Gastrocnemius medialis (tissue), 4 donors: ENCODE data around the gene PDIA4. TPM values are rescaled to one million over a fixed set of nuclear protein-coding genes. Genes with fewer than 3 reads are reported as not detected.
"Not testable (repeated sequence)": the region's sequence is repeated elsewhere in the genome, so short reads cannot be mapped to it uniquely, and the experiment has no call there.

Experiments
- ATAC-seq, 2 donors: fragments of 150-250 bp; one replicate each; pipeline ENCODE4 v1.9.1; 2016
- DNase-seq, 2 donors: peaks; one replicate each; pipeline ENCODE4 v3.0.0-alpha.2; 2019
- H3K27ac ChIP-seq, 4 donors: fragments of 200-600 bp; sonication (generic); 1 replicate in 1 of 4; 2 replicates in 3 of 4; pipeline ENCODE4 v1.5.1; 2016 to 2018; ENCODE audit warnings: mild to moderate bottlenecking in 2 of 4, moderate library complexity in 1 of 4
- H3K27me3 ChIP-seq, 3 donors: fragments of 200-600 bp; sonication (generic) in 2 of 3; 1 replicate in 1 of 3; 2 replicates in 2 of 3; pipeline versions ENCODE4 v1.5.1 to v1.6.0; 2016 to 2019; ENCODE audit warnings: mild to moderate bottlenecking in 1 of 3, moderate library complexity in 1 of 3
- H3K36me3 ChIP-seq, 2 donors: fragments of 200-600 bp; sonication (generic) in 1 of 2; one replicate each; pipeline ENCODE4 v1.5.1; 2017 to 2018
- H3K4me1 ChIP-seq, 2 donors: fragments of 200-600 bp; sonication (generic) in 1 of 2; one replicate each; pipeline ENCODE4 v1.5.1; 2016 to 2017; ENCODE audit warnings: mild to moderate bottlenecking in 2 of 2
- H3K4me3 ChIP-seq, 4 donors: fragments of 200-600 bp; sonication (generic) in 3 of 4; 1 replicate in 1 of 4; 2 replicates in 3 of 4; pipeline ENCODE4 v1.5.1; 2016 to 2019; ENCODE audit warnings: mild to moderate bottlenecking in 2 of 4
- H3K9me3 ChIP-seq, 3 donors: fragments of 200-600 bp; sonication (generic) in 2 of 3; 1 replicate in 1 of 3; 2 replicates in 2 of 3; pipeline ENCODE4 v1.5.1; 2016 to 2019
- POLR2A ChIP-seq, 2 donors: fragments of 450-650 bp; IDR thresholded peaks; one replicate each; pipeline ENCODE4 v1.6.1; 2017; ENCODE audit warnings: antibody characterized with exemption in 2 of 2, mild to moderate bottlenecking in 2 of 2, moderate library complexity in 2 of 2
- in situ Hi-C, 4 donors: fragments of 200-750 bp; cut with MboI; loops; one replicate each; pipeline versions ENCODE4 v1.15.0 to v1.8.0; 2017; ENCODE audit warnings: low sequenced_read_pairs in 4 of 4
- intact Hi-C: fragments of 100-400 bp; cut with DNase I; formaldehyde crosslinking; loops from one replicate; pipeline ENCODE4 v1.15.1; 2023; ENCODE audit warnings: low total_unique reads
- total RNA-seq, 4 donors: library from RNA; depleted of rRNA; stranded (reverse); fragments of >200 nt; gene quantifications; one replicate each; pipeline versions ENCODE4 v1.1.0 to v1.2.3, GENCODE V29; 2016
- TF ChIP-seq, protein P1 (sequence below), 5 experiments: fragments of 450-650 bp in 3 of 5; fragments of 200-600 bp in 2 of 5; sonication (generic) in 2 of 5; IDR thresholded peaks in 4 of 5; conservative IDR thresholded peaks in 1 of 5; 1 replicate in 4 of 5; 2 replicates in 1 of 5; pipeline ENCODE4 v1.5.1; 2016 to 2019; ENCODE audit warnings: antibody characterized with exemption in 5 of 5, mild to moderate bottlenecking in 3 of 5, moderate library complexity in 3 of 5

The PDIA4 gene
- total RNA-seq, 4 donors from 2014 or later, result 10.8 to 19.6 (median 14.2) TPM

DNA sequence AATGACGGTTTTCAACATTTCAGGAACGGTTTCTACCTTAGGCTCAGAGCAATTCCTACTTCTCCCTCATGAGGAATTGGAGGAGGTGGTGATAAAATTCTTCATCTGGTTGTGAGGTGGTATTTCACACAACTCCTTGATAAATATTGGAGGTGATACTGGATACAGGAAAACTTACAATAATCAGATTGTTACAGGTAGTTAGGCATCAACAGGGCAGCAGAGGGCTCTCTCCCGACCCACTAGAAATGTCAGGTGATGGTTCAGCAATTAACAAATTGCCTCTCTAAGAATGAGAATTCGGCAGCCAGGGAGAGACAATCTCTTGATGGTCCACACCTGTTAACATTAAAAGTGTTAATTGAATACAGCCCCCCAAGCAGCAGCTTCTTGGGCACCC is 39.6 kb upstream of the PDIA4 start:
- in situ Hi-C loops (no loop called here), intact Hi-C loops (loop anchor here (2.0 kb wide), 1 partner anchor 59 kb away; the partner anchor contains the start of gene ZNF425)
- Histone ChIP-seq H3K4me1 (no peaks in the 10 kb centered on the region), H3K27me3 (no peaks in the 10 kb centered on the region), H3K9me3 (no peaks in the 10 kb centered on the region), H3K4me3 (no peak overlapping the region), H3K27ac (no peak overlapping the region), H3K36me3 (peaks cover 0 to 30% of the 10 kb centered on the region in 2 donors)
- no peak for DNase-seq
- ATAC-seq, result no peak
- TF ChIP-seq, protein P1, sequence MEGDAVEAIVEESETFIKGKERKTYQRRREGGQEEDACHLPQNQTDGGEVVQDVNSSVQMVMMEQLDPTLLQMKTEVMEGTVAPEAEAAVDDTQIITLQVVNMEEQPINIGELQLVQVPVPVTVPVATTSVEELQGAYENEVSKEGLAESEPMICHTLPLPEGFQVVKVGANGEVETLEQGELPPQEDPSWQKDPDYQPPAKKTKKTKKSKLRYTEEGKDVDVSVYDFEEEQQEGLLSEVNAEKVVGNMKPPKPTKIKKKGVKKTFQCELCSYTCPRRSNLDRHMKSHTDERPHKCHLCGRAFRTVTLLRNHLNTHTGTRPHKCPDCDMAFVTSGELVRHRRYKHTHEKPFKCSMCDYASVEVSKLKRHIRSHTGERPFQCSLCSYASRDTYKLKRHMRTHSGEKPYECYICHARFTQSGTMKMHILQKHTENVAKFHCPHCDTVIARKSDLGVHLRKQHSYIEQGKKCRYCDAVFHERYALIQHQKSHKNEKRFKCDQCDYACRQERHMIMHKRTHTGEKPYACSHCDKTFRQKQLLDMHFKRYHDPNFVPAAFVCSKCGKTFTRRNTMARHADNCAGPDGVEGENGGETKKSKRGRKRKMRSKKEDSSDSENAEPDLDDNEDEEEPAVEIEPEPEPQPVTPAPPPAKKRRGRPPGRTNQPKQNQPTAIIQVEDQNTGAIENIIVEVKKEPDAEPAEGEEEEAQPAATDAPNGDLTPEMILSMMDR (IDR thresholded peaks at IDR 0.05 in 4 of 5, conservative IDR thresholded peaks at IDR 0.05 in 1 of 5), result no peak
- no peak for TF ChIP-seq POLR2A (IDR thresholded peaks at IDR 0.05)

DNA sequence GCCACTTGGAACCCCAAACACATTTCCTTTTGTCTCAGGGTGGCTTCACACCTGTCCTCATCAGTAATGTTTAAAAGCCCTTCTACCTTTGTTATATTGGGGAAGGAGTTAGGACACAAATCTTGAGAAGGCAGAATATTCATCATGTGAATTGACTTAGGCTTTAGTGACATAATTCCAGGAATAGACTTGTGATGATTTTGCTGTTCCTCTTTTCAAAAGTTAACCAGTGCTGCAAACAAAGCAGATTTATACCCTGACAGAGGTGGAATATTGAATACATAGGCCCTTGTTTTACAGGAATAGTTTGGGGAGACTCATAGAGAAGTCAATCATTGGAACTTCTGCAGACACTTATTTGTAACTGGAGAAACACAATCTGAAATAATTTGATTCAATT is 35.2 kb upstream of the PDIA4 start:
- Histone ChIP-seq H3K4me3 (no peak overlapping the region), H3K27ac (no peak overlapping the region), H3K27me3 (no peaks in the 10 kb centered on the region), H3K4me1 (no peaks in the 10 kb centered on the region), H3K9me3 (no peaks in the 10 kb centered on the region), H3K36me3 (no peaks in the 10 kb centered on the region)
- TF ChIP-seq, protein P1 (IDR thresholded peaks at IDR 0.05 in 4 of 5, conservative IDR thresholded peaks at IDR 0.05 in 1 of 5), result no peak
- no peak for TF ChIP-seq POLR2A (IDR thresholded peaks at IDR 0.05)
- ATAC-seq, result no peak
- in situ Hi-C loops (no loop called here), intact Hi-C loops (no loop called here)
- DNase-seq, result no peak

DNA sequence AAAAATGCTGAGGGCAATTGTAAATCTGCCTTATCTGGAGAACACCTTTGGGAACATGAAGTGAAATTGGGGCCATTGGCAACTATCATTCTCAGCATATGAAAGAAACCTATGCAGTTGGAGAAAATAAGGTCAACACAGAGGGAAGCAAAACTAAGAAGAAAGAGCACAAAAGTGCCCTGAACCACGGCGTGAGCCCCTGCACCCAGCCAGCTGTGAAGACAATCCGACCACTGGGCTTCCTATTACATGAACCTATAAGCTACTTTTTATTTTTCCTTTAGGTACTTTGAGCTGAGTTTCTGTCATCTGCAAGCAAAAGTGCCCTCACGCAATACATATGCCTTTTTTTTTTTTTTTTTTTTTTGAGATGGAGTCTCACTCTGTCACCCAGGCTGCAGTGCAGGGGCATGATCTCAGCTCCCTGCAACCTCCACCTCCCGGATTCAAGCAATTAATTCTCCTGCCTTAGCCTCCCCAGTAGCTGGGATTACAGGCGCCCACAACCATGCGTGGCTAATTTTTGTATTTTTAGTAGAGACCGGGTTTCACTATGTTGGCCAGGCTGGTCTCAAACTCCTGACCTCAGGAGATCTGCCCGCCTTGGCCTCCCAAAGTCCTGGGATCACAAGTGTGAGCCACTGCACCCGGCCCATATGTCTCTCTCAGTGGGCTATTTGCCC is 34.1 kb upstream of the PDIA4 start:
- in situ Hi-C loops, H3K36me3 ChIP-seq, intact Hi-C loops, H3K4me1 ChIP-seq, H3K4me3 ChIP-seq, ATAC-seq, H3K9me3 ChIP-seq, H3K27ac ChIP-seq, H3K27me3 ChIP-seq, DNase-seq: not testable (repeated sequence)

DNA sequence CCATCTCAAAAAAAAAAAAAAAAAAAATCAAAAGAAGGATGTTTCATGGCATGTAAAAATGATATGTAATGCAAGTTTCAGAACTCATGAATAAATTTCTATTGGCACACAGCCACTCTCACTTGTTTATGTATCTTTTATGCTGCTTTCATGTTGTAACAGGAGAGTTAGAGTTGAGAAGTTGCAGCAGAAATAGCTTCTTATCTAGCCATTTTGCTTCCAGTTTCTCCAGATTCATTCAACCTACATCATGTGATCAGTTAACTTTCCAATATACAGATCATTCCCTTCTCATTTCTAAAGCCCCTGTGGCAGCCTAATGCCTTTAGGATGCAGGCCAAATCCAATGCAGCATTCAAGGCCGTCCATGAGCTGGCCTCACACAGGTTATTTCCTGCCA is 31.9 kb upstream of the PDIA4 start:
- H3K27ac ChIP-seq, result no peak overlapping the region
- no peaks in the 10 kb centered on the region for H3K27me3 ChIP-seq
- H3K4me1 ChIP-seq, result no peaks in the 10 kb centered on the region
- intact Hi-C loops (no loop called here), in situ Hi-C loops (no loop called here)
- no peak for TF ChIP-seq POLR2A (IDR thresholded peaks at IDR 0.05)
- TF ChIP-seq, protein P1 (IDR thresholded peaks at IDR 0.05 in 4 of 5, conservative IDR thresholded peaks at IDR 0.05 in 1 of 5), result no peak
- H3K4me3 ChIP-seq, result no peak overlapping the region
- H3K9me3 ChIP-seq, result no peaks in the 10 kb centered on the region
- no peak for ATAC-seq
- H3K36me3 ChIP-seq, result no peaks in the 10 kb centered on the region
- no peak for DNase-seq

DNA sequence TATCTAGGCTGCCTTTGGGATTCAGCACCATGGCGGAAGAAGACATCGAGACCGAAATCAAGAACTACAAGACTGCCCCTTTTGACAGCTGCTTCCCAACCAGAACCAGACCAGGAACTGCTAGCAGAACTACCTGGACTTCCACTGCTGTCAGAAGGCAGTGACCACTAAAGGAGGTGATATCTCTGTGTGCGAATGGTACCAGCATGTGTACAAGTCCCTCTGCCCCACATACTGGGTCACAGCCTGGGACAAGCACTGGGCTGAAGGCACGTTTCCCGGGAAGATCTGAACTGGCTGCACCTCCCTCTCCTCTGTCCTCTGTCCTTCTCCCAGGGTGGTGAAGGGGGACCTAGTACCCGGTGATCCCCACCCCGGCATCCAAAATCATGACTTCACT is 25.6 kb upstream of the PDIA4 start:
- ATAC-seq (no peak), DNase-seq (no peak)
- Histone ChIP-seq H3K27me3 (no peaks in the 10 kb centered on the region), H3K36me3 (no peaks in the 10 kb centered on the region), H3K27ac (no peak overlapping the region), H3K9me3 (no peaks in the 10 kb centered on the region), H3K4me3 (no peak overlapping the region), H3K4me1 (no peaks in the 10 kb centered on the region)
- in situ Hi-C loops (no loop called here), intact Hi-C loops (no loop called here)
- TF ChIP-seq, protein P1 (IDR thresholded peaks at IDR 0.05 in 4 of 5, conservative IDR thresholded peaks at IDR 0.05 in 1 of 5), result no peak
- no peak for TF ChIP-seq POLR2A (IDR thresholded peaks at IDR 0.05)
